ENCODE results near the gene SPTBN1.

GRCh38 chr2:54457323-54458023 lies 1.3 kb downstream of the SPTBN1 start:
- TF ChIP-seq CTCF (conservative IDR thresholded peaks at IDR 0.05; ENCODE audit: low read length) (no peak), EZH2phosphoT487 (IDR thresholded peaks at IDR 0.05; ENCODE audit: borderline replicate concordance, low read depth, low read length) (no peak)

Data from OCI-LY7 (cell line).